Osteocyte (in vitro differentiated cells): ENCODE data around the gene ALPI. TPM values are rescaled to one million over a fixed set of nuclear protein-coding genes. Genes with fewer than 3 reads are reported as not detected.

Source experiments
- DNase-seq: peaks from one replicate; pipeline ENCODE4 v3.0.0; 2021; ENCODE audit warnings: mixed read lengths; ENCODE audit not compliant: unreplicated experiment; ENCODE audit errors: extremely low spot score
- H3K27ac Mint-ChIP-seq: one replicate; pipeline ENCODE4 v1.8.0; 2021; ENCODE audit warnings: mild to moderate bottlenecking, mixed read lengths; ENCODE audit not compliant: unreplicated experiment
- H3K27me3 Mint-ChIP-seq: one replicate; pipeline ENCODE4 v1.8.0; 2021; ENCODE audit warnings: mixed read lengths; ENCODE audit not compliant: unreplicated experiment
- H3K36me3 Mint-ChIP-seq: one replicate; pipeline ENCODE4 v1.8.0; 2021; ENCODE audit warnings: mixed read lengths; ENCODE audit not compliant: unreplicated experiment
- H3K4me1 Mint-ChIP-seq: one replicate; pipeline ENCODE4 v1.8.0; 2021; ENCODE audit warnings: mixed read lengths; ENCODE audit not compliant: unreplicated experiment
- H3K4me3 Mint-ChIP-seq: one replicate; pipeline ENCODE4 v1.8.0; 2021; ENCODE audit warnings: mild to moderate bottlenecking, moderate library complexity, mixed read lengths; ENCODE audit not compliant: unreplicated experiment
- H3K9me3 Mint-ChIP-seq: one replicate; pipeline ENCODE4 v1.8.0; 2021; ENCODE audit warnings: mixed read lengths; ENCODE audit not compliant: unreplicated experiment
- total RNA-seq: library from RNA; stranded (reverse); gene quantifications from 2 replicates; pipeline ENCODE4 v1.2.1, GENCODE V29; 2021
- TF ChIP-seq, protein P1 (sequence below): fragments of 200-600 bp; sonication (generic); IDR thresholded peaks from 2 replicates; pipeline ENCODE4 v1.5.0; 2021; ENCODE audit warnings: antibody characterized with exemption, mild to moderate bottlenecking, moderate library complexity

The ALPI gene
- total RNA-seq, 1 donor from 2014 or later, result not detected

DNA sequence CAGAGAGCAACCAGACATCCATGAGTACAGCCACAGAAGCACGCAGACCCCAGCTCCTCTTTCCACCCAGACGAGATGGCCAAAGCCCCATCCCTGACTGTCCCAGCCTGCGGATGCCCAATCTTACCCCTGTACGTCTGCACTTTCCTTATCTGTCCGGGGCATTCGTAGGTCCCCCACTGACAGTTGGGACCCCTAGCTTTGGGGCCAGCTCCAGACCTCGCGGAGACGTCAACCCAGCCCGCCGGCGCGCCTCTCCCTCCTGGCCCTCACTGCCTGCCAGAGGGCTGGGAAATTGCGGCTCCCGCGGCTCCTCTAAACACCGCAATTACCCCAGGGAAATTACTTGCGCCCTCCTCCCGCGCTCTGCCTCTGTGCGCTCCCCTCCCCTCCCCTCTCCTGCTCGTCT is 29.4 kb downstream of the ALPI start:
- Mint-ChIP-seq H3K4me3 (peak overlapping the region; percentile 38), H3K4me1 (peaks cover 9% of the 10 kb centered on the region), H3K9me3 (no peaks in the 10 kb centered on the region), H3K27me3 (peaks cover 36% of the 10 kb centered on the region), H3K27ac (no peak overlapping the region), H3K36me3 (no peaks in the 10 kb centered on the region)
- TF ChIP-seq, protein P1, sequence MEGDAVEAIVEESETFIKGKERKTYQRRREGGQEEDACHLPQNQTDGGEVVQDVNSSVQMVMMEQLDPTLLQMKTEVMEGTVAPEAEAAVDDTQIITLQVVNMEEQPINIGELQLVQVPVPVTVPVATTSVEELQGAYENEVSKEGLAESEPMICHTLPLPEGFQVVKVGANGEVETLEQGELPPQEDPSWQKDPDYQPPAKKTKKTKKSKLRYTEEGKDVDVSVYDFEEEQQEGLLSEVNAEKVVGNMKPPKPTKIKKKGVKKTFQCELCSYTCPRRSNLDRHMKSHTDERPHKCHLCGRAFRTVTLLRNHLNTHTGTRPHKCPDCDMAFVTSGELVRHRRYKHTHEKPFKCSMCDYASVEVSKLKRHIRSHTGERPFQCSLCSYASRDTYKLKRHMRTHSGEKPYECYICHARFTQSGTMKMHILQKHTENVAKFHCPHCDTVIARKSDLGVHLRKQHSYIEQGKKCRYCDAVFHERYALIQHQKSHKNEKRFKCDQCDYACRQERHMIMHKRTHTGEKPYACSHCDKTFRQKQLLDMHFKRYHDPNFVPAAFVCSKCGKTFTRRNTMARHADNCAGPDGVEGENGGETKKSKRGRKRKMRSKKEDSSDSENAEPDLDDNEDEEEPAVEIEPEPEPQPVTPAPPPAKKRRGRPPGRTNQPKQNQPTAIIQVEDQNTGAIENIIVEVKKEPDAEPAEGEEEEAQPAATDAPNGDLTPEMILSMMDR, result no peak
- no peak for DNase-seq

DNA sequence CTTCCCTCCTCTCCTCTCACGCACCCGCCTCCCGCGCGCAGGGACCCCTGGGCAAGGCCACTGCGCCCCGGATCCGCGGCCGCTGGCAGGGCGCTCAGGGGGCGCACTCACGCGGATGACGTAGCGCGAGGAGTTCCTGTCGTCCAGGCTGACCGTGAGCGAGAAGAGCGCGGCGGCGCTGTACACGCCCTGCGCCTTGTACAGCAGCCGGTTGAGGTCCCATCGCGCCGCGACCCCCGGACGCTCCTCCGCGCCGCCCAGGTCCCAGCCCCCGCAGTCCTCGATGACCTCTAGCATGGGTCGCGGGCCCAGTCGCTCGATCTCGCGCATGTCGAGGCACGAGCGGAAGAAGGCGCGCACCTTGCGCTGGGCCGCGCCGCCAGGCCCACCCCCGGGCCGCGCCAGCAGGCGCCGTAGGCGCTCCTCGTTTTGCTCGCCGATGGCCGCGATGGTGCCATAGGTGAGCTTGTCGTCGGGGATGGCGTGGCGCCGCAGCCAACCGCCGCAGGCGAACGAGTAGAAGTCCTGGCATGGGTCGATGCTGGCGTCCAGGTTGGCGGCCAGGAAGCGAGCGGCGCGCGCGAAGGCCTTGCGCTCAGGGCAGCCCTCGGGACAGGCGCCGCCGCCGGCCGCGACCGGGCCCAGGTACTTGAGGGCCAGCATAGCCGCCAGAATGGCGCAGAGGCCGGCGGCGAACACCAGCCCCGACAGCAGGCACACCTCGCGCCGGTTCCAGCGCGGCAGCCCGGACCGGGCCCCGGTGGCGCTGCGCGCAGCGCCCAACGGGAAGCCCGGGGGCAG is 30.0 kb downstream of the ALPI start:
- Mint-ChIP-seq H3K4me3 (no peak overlapping the region), H3K4me1 (peaks cover 9% of the 10 kb centered on the region), H3K36me3 (no peaks in the 10 kb centered on the region), H3K27ac (no peak overlapping the region), H3K27me3 (peaks cover 36% of the 10 kb centered on the region), H3K9me3 (no peaks in the 10 kb centered on the region)
- DNase-seq, result no peak
- TF ChIP-seq, protein P1, result no peak

DNA sequence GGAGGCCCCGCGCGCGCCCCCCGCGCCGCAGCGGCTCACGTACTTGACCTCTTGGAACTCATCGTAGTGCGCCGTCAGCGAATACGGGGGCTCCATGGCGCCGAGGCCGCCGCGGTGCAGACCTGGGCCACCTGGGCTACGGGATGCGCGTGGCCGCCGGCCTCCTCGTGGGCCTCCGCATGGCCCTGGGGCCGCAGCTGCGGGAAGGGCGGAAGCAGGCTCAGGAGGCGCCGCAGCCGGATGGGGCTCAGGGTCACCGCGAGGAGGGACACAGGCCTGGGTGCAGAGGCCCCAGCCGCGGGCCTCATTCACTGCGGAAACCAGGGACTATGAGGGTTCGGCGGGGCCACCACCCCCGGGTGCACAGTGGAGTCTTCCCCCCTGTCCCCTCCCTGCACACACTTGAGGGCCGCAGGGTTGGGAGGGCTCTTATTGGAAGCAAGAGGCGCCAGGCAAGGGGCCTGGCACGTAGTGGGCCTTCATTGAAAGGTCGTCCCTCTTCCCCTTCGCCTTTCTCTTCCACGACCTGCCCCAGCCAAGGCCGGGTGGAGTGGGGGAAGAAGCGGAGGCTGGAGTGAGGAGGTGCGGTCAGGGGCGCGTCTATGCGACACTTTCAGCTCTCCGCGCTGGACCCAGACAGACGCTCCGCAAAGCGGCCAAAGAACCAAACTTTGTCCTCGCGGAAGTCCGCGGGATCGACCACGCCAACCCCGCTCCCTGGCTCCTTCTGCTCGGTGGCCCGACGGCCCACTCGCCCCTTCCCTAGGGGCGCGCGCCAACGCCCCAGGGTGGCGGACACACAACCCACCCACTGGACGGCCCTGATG is 30.8 kb downstream of the ALPI start:
- Mint-ChIP-seq H3K4me3 (peak overlapping the region; percentile 44), H3K27me3 (peaks cover 36% of the 10 kb centered on the region), H3K36me3 (no peaks in the 10 kb centered on the region), H3K4me1 (peaks cover 9% of the 10 kb centered on the region), H3K9me3 (no peaks in the 10 kb centered on the region), H3K27ac (no peak overlapping the region)
- no peak for DNase-seq
- TF ChIP-seq, protein P1, result no peak

DNA sequence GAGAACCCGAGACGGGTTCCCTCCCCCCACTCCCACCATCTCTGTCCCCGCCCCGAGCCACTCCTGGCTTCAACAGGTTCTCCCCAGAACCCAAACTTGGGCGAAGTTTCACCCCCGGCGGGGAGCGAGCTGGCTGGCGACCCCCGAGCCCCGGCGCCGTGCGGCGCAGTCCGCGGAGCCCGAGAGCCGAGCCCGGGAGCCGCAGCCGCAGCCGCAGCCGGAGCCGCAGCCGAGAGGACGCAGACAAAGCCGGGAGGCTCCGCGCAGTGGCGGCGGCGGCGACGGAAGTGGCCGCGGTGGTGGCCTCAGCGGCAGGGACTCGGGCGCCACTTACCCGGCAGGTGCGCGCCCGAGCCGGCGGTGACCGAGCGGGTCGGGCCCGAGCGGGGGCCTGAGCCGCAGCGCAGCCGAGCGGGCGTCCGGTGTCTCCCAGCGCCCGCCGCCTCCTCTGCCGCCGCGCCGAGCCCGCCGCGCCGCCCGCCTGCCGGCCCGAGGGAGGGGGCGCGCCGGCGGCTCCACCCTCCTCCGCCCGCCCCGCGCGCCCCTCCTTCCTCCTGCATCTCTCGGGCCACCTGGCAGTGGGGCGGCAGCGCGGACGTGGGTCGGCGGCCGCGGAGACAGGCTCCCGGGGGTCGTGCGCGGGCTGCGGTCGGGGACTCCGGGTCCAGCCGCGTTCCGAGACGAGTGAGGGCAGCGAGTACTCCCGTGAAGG is 31.6 kb downstream of the ALPI start, which contains the start of gene ECEL1:
Gene ECEL1 (minus strand): TSS at position 450 of the 712 bp plus-strand sequence. CDS start 1,181 bp downstream, outside the sequence.
- no peaks in the 10 kb centered on the region for H3K36me3 Mint-ChIP-seq
- peaks cover 9% of the 10 kb centered on the region for H3K4me1 Mint-ChIP-seq
- H3K4me3 Mint-ChIP-seq, result peak within 1 kb of the TSS; percentile 54
- no peak within 1 kb of the TSS for H3K27ac Mint-ChIP-seq
- TF ChIP-seq, protein P1, result no peak
- DNase-seq, result no peak
- H3K9me3 Mint-ChIP-seq, result no peaks in the 10 kb centered on the region
- H3K27me3 Mint-ChIP-seq, result peaks cover 33% of the 10 kb centered on the region
